ENCODE results near the gene DCAF11. TPM values are rescaled to one million over a fixed set of nuclear protein-coding genes. Genes with fewer than 3 reads are reported as not detected.

DCAF11 gene
- total and polyA plus RNA-seq, 2 of the 13 experiments (the other 11 are each of a cell fraction or from before 2014, with no cell fraction given) = 150 to 257 TPM

GRCh38 chr14:24130717-24131548 is 16.4 kb downstream of the DCAF11 start (continued):
- TF ChIP-seq PATZ1 (CRISPR knock-in tag; IDR thresholded peaks at IDR 0.05) (peak; percentile 90), GATAD1 (CRISPR knock-in tag; IDR thresholded peaks at IDR 0.05) (0 out of 2 replicates have a peak, but pooled peaks have one; percentile 28), PHF20 (CRISPR knock-in tag; IDR thresholded peaks at IDR 0.05) (no peak), SIX4 (CRISPR knock-in tag; IDR thresholded peaks at IDR 0.05) (no peak), HCFC1 (IDR thresholded peaks at IDR 0.05; ENCODE audit: low read depth, low read length) (no peak), ZBTB38 (CRISPR knock-in tag; IDR thresholded peaks at IDR 0.05) (peak; percentile 78), YEATS4 (CRISPR knock-in tag; IDR thresholded peaks at IDR 0.05; ENCODE audit: borderline replicate concordance) (peak; percentile 56; the same call in 1 of the 2 replicates), TCF7 (IDR thresholded peaks at IDR 0.05; ENCODE audit: low read depth) (no peak), PCBP1 (IDR thresholded peaks at IDR 0.05; ENCODE audit: borderline replicate concordance, low read depth, low read length) (0 out of 2 replicates have a peak, but pooled peaks have one; percentile 34), PHF21A (CRISPR knock-in tag; IDR thresholded peaks at IDR 0.05) (no peak; the same call in 1 of the 2 replicates), HNF1A (IDR thresholded peaks at IDR 0.05; ENCODE audit: low read depth) (no peak), HNF1A (CRISPR knock-in tag; IDR thresholded peaks at IDR 0.05; ENCODE audit: borderline replicate concordance) (no peak), SMAD1 (CRISPR knock-in tag; IDR thresholded peaks at IDR 0.05; ENCODE audit: borderline replicate concordance, low read depth) (peak; percentile 32; the same call in 1 of the 2 replicates), SKIL (CRISPR knock-in tag; IDR thresholded peaks at IDR 0.05; ENCODE audit: borderline replicate concordance) (peak; percentile 92), NKX3-1 (CRISPR knock-in tag; IDR thresholded peaks at IDR 0.05) (no peak), CREB1 (IDR thresholded peaks at IDR 0.05) (peak; percentile 15; the same call in 1 of the 2 replicates), CREB1 (CRISPR knock-in tag; IDR thresholded peaks at IDR 0.05) (no peak), ZBTB4 (CRISPR knock-in tag; IDR thresholded peaks at IDR 0.05; ENCODE audit: borderline replicate concordance) (no peak)
